ENCODE measurements around the gene CHAMP1.
"Not testable (repeated sequence)": the region's sequence is repeated elsewhere in the genome, so short reads cannot be mapped to it uniquely, and the experiment has no call there.

The CHAMP1 gene

GRCh38 chr13:114299604-114300305, 14.5 kb upstream of the CHAMP1 start:
- no peak for DNase-seq

- no peak for DNase-seq
Measured at GRCh38 chr13:114303700-114304327, 10.5 kb upstream of the CHAMP1 start.

GRCh38 chr13:114304346-114305034, 9.8 kb upstream of the CHAMP1 start:
- DNase-seq, result no peak

- no peak for DNase-seq
Measured at GRCh38 chr13:114309086-114309485, 5.2 kb upstream of the CHAMP1 start.

GRCh38 chr13:114309806-114310410, 4.4 kb upstream of the CHAMP1 start:
- DNase-seq, result no peak

GRCh38 chr13:114310956-114311355, 3.3 kb upstream of the CHAMP1 start:
- DNase-seq, result no peak

GRCh38 chr13:114311387-114311786, 2.9 kb upstream of the CHAMP1 start:
- no peak for DNase-seq

- no peak for DNase-seq
Measured at GRCh38 chr13:114311908-114312307, 2.4 kb upstream of the CHAMP1 start.

- no peak for DNase-seq
Measured at GRCh38 chr13:114313061-114313860, 1.0 kb upstream of the CHAMP1 start.

GRCh38 chr13:114315074-114315785, 927 bp downstream of the CHAMP1 start:
- no peak for DNase-seq

GRCh38 chr13:114318624-114319023, 4.3 kb downstream of the CHAMP1 start:
- no peak for DNase-seq

- no peak for DNase-seq
Measured at GRCh38 chr13:114319441-114319913, 5.2 kb downstream of the CHAMP1 start.

- DNase-seq, result no peak
Measured at GRCh38 chr13:114320065-114320464, 5.8 kb downstream of the CHAMP1 start.

- no peak for DNase-seq
Measured at GRCh38 chr13:114321256-114321655, 7.0 kb downstream of the CHAMP1 start.

GRCh38 chr13:114323349-114323748, 9.0 kb downstream of the CHAMP1 start:
- no peak for DNase-seq

- no peak for DNase-seq
Measured at GRCh38 chr13:114324334-114324733, 10.0 kb downstream of the CHAMP1 start.

- no peak for DNase-seq
Measured at GRCh38 chr13:114325729-114326128, 11.4 kb downstream of the CHAMP1 start.

GRCh38 chr13:114328034-114328433, 13.7 kb downstream of the CHAMP1 start:
- no peak for DNase-seq

GRCh38 chr13:114328595-114328994, 14.3 kb downstream of the CHAMP1 start:
- DNase-seq, result no peak

GRCh38 chr13:114330086-114330485, 15.8 kb downstream of the CHAMP1 start:
- no peak for DNase-seq

- not testable (repeated sequence) for DNase-seq
Measured at GRCh38 chr13:114333881-114334280, 19.6 kb downstream of the CHAMP1 start.
